ENCODE measurements around the gene DSN1.

Gene DSN1

DNA sequence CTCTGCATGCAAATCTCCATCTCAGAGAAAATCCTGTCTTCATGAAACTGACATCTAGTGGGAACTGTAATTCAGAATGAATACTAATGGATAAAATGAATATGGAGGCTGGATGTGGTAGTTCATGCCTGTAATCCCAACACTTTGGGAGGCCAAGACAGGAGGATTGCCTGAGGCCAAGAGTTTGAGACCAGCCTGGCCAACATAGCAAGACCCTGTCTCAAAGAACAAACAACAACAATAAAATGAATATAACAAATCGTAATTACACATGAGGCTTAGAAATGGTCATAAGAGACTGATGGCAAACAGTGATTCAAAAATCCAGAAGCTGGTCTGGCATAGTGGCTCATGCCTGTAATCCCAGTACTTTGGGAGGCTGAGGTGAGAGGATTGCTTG lies 44.6 kb upstream of the DSN1 start:
- DNase-seq (ENCODE audit: insufficient read length, low spot score) (no peak), FAIRE-seq (no peak)
- TF ChIP-seq, protein P1, sequence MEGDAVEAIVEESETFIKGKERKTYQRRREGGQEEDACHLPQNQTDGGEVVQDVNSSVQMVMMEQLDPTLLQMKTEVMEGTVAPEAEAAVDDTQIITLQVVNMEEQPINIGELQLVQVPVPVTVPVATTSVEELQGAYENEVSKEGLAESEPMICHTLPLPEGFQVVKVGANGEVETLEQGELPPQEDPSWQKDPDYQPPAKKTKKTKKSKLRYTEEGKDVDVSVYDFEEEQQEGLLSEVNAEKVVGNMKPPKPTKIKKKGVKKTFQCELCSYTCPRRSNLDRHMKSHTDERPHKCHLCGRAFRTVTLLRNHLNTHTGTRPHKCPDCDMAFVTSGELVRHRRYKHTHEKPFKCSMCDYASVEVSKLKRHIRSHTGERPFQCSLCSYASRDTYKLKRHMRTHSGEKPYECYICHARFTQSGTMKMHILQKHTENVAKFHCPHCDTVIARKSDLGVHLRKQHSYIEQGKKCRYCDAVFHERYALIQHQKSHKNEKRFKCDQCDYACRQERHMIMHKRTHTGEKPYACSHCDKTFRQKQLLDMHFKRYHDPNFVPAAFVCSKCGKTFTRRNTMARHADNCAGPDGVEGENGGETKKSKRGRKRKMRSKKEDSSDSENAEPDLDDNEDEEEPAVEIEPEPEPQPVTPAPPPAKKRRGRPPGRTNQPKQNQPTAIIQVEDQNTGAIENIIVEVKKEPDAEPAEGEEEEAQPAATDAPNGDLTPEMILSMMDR (IDR thresholded peaks at IDR 0.05; ENCODE audit: insufficient read depth, missing control alignments), result no peak

DNA sequence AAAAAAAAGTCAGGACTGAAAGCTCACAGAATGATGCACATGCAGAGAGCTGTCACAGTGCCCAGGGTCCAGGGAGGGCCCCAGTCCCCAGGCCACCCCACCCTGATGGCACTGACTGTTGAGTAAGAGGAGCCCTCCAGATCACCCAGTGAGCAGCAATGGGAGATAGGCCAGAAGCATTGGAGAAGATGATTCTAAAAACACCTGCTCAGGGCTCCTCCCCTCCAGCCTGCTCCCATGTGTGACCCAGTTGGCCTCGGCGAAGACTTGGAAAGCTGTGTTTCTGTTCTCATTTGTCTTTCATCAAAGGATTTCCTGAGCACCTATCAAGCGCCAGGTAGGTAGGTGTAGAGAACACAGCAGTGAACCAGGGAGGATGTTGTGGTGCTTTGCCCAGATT lies 43.9 kb upstream of the DSN1 start:
- FAIRE-seq (no peak), DNase-seq (ENCODE audit: insufficient read length, low spot score) (no peak)
- TF ChIP-seq, protein P1 (IDR thresholded peaks at IDR 0.05; ENCODE audit: insufficient read depth, missing control alignments), result no peak

DNA sequence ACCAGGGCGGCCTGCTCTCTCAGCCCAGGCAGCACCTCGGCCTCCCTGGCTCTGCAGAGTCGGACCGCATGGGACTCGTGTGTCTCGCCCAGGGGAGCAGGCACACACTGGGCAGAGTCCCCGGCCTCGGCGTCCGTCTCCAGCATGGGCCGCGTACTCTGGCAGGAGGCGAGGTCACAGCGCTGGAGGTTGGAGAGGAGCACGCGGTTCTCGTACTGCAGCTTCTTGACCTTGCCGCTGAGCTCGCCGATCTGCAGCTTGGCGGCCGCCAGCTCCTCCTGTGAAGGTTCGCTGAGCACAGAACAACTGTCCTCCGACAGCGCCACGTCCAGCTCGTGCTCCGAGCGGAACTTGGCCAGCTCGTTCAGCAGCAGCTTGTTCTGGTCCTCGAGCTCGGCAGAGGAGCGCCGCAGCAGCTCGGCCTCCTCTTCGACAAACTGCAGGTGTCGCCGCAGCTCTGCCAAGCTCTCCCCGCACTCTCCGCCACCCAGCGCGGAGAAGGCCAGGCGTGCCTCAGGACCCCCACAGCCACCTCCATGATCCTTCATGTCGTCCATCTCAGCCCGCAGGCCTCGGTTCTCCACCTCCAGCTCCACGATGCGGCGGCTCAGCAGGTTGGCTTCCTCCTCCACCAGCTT lies 42.0 kb upstream of the DSN1 start:
- TF ChIP-seq, protein P1 (IDR thresholded peaks at IDR 0.05; ENCODE audit: insufficient read depth, missing control alignments), result no peak
- FAIRE-seq, result no peak
- DNase-seq (ENCODE audit: insufficient read length, low spot score), result no peak

DNA sequence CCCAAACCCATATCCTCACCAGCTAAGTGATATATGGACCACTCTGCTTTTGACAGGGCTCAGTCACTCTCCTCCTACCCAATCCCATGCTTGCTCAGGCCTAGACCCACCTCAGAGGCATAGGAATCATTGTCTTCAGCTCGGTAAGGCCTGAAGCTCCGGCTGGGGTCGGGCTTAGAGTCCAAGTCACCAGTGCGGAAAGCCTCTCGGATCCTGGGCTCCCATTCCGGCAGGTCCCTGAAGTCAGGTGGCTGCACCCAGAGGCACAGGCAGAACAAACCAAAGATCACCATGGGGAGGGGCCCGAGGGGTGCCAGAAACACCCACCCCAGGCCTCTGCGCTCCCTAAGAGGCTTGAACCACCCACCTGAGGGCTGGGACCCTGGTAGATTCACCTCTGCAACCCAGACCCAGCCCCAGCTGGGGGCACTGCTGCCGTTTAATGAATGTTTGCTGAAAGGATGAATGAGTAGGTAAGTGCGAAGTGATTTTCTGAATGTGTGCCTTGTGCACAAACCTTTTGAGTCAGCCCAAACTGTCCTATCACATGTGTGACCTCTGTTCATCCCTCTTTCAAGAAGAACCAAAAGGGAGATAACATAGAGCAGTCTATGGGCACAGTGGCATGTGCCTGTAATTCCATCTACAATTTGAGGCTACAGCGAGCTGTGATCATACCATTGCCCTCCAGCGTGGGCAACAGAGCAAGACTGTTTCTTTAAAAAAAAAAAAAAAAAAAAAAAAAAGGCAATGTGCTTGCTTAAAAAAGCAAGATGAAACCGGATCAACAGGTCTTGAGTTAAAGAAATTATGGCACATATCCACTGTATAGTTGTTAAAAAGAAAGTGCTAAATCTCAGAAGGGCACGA lies 39.3 kb upstream of the DSN1 start:
- TF ChIP-seq, protein P1 (IDR thresholded peaks at IDR 0.05; ENCODE audit: insufficient read depth, missing control alignments), result no peak
- no peak for FAIRE-seq
- DNase-seq (ENCODE audit: insufficient read length, low spot score), result no peak

DNA sequence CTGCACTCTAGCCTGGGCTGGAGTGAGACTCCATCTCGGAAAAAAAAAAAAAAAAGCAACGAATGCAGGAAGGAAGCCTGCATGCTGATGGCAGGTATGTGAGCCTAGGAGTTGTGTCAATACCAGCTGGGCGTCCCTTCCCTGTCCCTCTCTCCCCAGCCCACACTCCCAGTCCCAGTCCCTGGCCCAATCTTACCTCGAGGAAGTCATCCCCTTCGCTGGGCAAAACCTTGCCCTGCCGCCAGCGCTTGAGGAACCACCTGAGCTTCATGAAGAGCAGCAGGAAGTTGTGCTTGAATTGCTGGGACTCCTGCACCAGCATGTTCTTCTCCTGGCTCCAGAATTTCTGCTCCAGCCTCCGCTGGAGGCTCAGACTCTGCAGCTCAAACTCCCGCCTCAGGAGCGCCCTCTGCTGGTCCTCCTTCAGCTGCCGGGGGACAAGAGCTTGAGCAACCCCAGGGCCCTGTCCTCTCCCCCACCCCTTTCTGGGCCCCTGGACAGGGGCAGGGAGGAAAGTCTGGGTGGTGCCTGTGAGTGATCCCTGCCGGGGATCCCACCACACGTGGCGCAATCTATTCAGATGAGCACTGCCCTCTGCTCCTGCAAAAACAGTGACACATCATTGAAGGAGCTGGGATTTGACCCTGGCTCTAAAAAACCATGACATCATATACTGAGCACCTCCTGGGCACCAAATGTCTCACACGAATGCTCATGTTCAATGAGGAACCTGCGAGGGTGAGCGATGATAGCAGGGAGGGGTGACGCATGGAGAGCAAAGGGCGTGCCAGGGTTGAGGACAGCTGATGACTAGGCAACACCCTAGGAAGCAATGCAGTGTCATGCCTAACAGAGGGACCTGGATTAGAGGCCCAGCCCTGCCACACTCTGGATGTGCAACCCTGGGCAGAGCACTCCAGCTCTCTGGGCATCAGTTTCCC lies 35.0 kb upstream of the DSN1 start:
- FAIRE-seq (no peak), DNase-seq (ENCODE audit: insufficient read length, low spot score) (peak; percentile 64)
- TF ChIP-seq, protein P1 (IDR thresholded peaks at IDR 0.05; ENCODE audit: insufficient read depth, missing control alignments), result peak; percentile 64

DNA sequence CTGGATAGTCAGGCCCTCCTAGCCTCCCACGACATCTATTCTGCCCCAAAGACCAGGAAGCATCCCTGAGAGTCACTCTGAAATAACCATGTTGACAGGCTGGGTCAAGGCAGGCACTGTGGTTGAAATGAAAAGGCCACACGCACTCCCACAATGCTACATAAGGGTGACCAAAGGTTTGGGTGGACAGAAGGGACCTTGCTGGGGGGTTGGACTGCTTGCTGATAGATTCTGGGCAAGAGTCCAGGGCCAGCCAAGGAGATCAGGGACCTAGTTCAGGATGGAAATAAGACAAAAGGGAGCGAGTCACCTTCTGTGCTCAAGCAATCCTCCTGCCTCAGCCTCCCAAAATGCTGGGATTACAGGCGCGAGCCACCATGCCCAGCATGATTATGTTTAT lies 32.5 kb upstream of the DSN1 start:
- TF ChIP-seq, protein P1 (IDR thresholded peaks at IDR 0.05; ENCODE audit: insufficient read depth, missing control alignments), result no peak
- FAIRE-seq (no peak), DNase-seq (ENCODE audit: insufficient read length, low spot score) (no peak)
